GM19324 (cell line): ENCODE results near the gene GALNTL6.

Source experiments
- ATAC-seq: cut with Tn5 transposase; IDR thresholded peaks from one replicate; pipeline ENCODE4 v1.9.1; 2021; ENCODE audit warnings: mild to moderate bottlenecking, moderate library complexity; ENCODE audit not compliant: unreplicated experiment, low FRiP score

Gene GALNTL6

GRCh38 chr4:172648471-172648870 lies 835.3 kb downstream of the GALNTL6 start:
- no peak for ATAC-seq

DNA sequence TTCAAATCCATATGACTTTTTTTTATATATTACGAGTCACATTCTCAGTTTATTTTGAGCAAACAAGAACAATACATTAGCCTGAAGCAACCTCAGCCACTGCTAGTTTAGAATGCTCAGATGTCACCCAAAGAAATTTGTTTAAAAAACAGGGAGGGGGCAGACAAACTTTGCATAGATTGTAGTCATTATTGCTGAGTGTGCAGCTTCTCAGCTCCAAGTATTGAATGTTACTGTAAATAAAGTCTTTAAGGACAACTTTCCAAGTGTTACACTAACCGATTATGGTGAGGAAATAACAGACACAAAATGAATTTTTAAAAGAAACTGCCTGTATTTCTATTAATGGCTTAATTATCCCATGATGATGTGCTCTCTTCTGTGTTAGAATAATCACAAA lies 835.9 kb downstream of the GALNTL6 start:
- no peak for ATAC-seq

DNA sequence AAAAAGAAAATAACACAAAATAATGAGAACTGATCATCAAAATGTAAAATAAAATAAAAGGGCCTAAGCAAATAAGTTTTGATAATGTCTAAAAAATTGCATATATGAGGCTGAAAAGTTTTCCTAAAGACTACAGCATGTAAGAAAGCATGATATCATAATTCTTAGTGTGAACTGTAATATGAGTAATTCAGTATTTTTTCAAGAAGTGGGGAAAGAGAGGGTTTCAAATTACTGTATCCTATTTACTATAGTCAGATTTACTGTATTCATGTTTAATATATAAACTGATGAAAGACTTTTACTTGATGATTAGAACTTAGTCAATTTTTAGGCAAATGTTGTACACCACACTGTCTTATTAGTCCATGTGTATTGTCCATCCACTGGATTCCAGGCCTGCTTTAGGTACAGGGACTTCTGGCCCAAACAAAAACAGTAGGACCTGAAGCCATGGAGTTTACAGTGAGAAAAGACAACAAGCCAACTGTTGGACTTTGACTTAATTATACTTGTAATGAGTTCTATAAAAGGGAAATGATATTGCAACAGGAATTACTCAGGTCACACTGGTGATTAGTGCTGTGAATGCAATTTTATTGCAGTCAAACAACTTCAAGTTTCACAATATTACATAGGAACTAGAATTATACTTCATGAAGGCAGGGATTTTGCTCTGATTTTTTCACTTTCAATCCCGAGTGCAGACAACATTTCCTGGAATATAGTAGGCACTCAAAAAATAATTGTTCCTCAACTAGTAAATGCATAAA lies 837.7 kb downstream of the GALNTL6 start:
- no peak for ATAC-seq

DNA sequence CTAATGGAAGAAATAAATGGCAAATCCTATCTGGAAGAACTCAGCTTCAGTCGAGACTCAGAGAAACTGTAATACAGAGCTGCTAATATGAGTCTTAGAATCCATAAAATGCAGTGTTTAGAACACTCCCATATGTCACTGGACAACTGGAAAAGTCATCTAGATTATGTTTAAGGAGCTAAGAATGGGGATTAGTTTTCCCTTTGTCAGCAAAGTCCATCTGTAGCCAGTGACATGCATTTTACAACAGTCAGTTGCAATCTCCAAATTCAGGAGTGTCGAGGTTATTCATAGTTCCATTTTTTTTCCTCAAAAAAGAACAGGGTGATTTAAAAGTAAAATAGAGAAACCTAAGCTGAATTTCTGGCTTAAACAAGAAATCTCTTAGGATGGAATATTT lies 838.8 kb downstream of the GALNTL6 start:
- no peak for ATAC-seq

GRCh38 chr4:172652369-172652768 lies 839.2 kb downstream of the GALNTL6 start:
- ATAC-seq, result no peak

GRCh38 chr4:172653676-172654075 lies 840.5 kb downstream of the GALNTL6 start:
- no peak for ATAC-seq

GRCh38 chr4:172654457-172654856 lies 841.3 kb downstream of the GALNTL6 start:
- ATAC-seq, result no peak

DNA sequence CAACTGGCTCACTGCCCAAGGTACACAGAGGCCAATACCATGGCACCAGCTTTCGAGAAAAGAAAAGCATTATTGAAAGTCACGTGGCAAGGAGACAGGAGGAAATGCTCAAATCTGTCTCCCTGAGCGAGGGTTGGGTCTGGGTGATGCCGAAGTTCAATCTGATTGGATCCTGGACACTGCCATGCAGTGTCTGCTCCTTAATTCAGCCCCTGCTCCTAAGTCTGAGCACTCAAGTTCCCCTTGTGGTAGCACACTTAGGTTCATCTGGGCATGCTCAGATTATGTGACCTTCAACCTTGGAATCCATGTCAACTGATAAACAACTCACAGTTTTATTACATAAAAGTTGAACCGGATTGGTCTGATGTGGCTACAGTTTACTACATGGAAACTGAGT lies 842.9 kb downstream of the GALNTL6 start:
- ATAC-seq, result no peak

DNA sequence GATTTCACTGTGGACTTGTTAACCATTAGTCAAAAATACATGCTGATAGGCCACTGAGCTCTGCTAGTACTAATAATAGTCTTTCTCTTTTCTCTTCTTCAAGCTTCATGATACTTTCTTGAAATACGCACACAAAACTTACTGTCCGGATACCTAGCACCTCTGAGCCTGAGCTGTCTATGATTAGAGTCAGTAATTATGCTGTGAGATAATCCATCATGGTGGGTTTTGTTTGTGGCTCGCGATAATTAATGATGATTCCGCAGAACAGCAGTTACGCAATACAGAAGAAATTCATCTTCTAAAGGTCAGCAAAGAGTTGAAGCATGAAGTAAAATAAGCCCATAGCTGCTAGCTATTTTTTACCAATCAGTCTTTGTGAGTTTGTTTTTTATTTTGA lies 843.9 kb downstream of the GALNTL6 start:
- ATAC-seq, result no peak

GRCh38 chr4:172660251-172660650 lies 847.0 kb downstream of the GALNTL6 start:
- no peak for ATAC-seq

DNA sequence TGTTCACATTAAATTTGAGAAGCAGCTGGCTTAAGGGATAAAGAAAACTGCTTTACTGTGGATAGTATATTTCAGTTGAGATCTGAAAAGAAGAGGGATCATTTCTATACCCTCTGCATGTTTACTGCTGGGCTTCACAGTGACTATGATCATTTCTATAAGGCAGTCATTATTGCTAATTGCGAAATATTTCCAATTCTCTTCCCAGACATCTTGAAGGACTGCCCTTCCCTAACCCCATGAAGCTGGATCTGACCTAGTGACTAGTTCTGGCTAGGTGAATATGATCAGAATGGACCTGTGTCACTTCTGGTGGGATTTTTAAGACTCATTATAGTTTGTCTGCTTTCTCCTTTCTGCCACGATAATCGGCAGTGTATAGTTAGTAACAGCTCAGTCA lies 848.9 kb downstream of the GALNTL6 start:
- ATAC-seq, result no peak

DNA sequence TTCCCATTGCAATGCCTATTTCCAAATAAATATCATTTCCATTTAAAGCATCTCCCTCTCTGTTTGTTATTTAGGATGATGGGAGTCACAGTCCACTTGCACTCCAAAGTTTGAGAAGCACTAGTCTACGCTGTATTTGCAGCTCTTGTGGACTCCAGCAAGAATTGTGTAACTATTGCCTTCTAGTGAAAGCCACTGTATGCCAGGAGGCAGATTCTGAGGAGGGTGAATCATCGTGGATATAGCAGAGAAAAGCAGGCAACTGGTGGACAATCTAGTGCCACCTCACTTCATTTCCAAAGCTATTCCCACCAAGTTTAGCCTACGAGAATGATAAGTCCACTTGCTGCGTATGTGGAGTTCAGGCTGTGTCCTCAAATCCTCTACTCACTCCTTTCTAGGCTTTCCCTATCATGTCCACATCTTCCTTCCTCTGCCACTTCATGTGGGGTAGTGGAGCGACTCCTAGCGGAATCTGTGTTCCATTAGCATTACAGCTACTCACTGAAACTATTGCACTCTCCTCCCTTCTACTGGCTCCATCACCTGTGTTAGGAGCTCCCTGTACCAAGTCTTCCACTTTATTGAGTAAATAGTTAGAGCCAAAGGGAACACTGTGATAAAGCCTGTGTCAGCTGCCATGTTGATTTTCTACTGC lies 853.6 kb downstream of the GALNTL6 start:
- no peak for ATAC-seq

- ATAC-seq, result no peak
Measured at GRCh38 chr4:172674811-172675210, 861.6 kb downstream of the GALNTL6 start.

DNA sequence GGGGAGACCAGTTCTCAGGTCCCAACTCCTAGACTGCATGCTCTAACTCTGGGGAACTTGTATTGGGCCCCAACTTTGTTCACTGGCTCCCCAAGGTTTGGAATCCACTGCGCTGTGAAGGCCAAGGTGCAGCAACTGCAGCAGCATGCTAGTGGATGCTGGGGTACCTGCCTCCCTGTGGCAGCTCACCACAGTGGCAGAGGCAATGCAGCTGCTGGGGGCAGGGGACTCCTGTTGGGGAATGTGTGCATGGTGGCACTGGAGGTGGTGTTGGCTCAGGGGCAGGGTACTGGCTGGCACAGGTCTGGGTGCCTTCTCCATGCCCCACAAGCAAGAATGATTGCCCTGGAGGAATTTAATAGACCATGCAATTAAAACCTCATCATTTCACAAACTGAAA lies 862.0 kb downstream of the GALNTL6 start:
- no peak for ATAC-seq

DNA sequence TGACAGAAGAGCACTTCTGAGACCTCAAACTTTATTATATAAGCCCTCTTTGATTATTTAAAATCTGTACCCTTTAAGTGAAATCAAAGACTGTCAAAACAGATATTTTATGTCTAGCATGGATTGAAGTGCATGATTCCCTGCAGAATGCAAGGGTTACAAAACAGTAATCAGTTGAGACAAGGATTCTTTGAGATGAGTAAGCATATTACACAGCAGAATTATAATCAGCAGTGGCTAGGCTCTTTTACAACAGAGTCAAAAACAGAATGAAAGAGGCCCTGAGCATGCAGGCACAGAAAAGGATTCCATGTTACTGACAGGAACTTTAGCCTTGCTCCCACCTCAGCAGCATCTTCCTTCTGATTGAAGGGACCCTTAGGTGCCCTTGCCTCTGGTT lies 867.5 kb downstream of the GALNTL6 start:
- no peak for ATAC-seq

DNA sequence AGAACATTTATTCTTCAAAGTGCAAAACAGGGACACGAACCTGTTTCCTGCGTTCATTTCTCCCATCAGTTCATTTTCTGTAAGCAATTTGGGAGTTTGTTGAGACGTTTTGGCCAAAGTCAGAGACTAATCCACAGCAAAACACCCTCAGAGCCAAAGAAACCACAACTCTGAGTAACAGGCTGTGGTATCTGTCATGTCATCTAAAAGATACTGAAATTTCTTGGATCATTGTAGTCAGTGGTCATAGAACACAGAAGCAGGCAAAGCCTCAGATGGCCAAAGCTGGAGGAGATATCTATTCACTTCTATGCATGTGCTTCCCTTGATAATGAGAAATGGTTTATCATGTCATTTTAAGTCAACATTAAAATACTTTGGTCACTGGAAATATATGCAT lies 869.8 kb downstream of the GALNTL6 start:
- ATAC-seq, result no peak

GRCh38 chr4:172686021-172686420 lies 872.8 kb downstream of the GALNTL6 start:
- no peak for ATAC-seq

- no peak for ATAC-seq
Measured at GRCh38 chr4:172688534-172688933, 875.3 kb downstream of the GALNTL6 start.

DNA sequence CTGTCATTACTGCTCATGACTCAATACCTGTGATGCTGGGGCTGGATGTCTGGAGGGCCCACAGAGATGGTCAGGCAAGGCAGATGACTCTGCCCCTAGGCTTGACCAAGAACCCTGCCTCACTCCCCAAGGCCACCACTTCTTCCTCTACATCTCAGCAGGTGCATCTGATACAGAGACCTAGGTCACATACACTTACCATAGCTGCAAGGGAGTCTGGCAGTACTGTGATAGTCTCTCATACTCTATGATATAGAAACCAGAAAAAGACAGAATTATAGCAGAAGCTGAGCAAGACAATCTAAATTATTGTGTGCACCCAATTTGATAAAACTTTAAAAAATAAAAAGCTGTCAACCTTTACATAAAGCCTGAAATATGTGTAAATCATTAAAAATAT lies 878.3 kb downstream of the GALNTL6 start:
- no peak for ATAC-seq

GRCh38 chr4:172692701-172693100 lies 879.5 kb downstream of the GALNTL6 start:
- no peak for ATAC-seq

- ATAC-seq, result no peak
Measured at GRCh38 chr4:172698256-172698655, 885.1 kb downstream of the GALNTL6 start.

DNA sequence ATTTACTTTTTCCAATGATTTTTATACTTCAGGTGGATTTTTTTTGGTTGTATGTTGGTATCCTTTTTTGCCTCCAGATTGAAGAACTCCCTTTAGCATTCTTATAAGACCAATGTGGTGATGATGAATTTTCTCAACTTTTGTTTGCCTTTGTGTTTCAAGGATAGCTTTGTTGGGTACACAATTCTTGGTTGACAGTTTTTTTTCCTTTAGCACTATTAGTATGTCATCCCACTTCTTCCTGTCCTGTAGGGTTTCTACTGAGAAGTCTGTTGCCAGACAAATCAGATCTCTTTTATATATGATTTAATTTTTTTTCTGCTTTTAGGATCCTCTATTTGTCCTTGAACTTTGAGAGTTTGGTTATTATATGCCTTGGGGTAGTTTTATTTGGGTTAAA lies 892.4 kb downstream of the GALNTL6 start:
- ATAC-seq, result no peak
